GM21515 (cell line): ENCODE data around the gene DTX1.

Source experiments
- ATAC-seq: cut with Tn5 transposase; IDR thresholded peaks from one replicate; pipeline ENCODE4 v1.9.1; 2021; ENCODE audit not compliant: unreplicated experiment

Gene DTX1

GRCh38 chr12:113054948-113055486 lies 1.5 kb upstream of the DTX1 start:
- ATAC-seq = no peak

- no peak for ATAC-seq
These were observed 743 bp upstream of the DTX1 start for GRCh38 chr12:113055594-113056380.

GRCh38 chr12:113056381-113056630 lies 224 bp upstream of the DTX1 start:
- no peak for ATAC-seq

GRCh38 chr12:113057565-113058485 lies 1.3 kb downstream of the DTX1 start:
- no peak for ATAC-seq

- ATAC-seq = no peak
These were observed 2.0 kb downstream of the DTX1 start for GRCh38 chr12:113058553-113058952.

- no peak for ATAC-seq
These were observed 2.6 kb downstream of the DTX1 start for GRCh38 chr12:113059071-113059595.

GRCh38 chr12:113060336-113060960 lies 3.9 kb downstream of the DTX1 start:
- no peak for ATAC-seq

GRCh38 chr12:113061061-113061694 lies 4.6 kb downstream of the DTX1 start:
- no peak for ATAC-seq

- no peak for ATAC-seq
These were observed 6.2 kb downstream of the DTX1 start for GRCh38 chr12:113062502-113063395.

- ATAC-seq = no peak
These were observed 7.1 kb downstream of the DTX1 start for GRCh38 chr12:113063396-113064350.

GRCh38 chr12:113064395-113065125 lies 8.0 kb downstream of the DTX1 start:
- no peak for ATAC-seq

- ATAC-seq = no peak
These were observed 8.8 kb downstream of the DTX1 start for GRCh38 chr12:113065126-113066007.

- ATAC-seq = no peak
These were observed 10.4 kb downstream of the DTX1 start for GRCh38 chr12:113066813-113067400.

GRCh38 chr12:113067987-113068935 lies 11.7 kb downstream of the DTX1 start:
- no peak for ATAC-seq

GRCh38 chr12:113069149-113069548 lies 12.6 kb downstream of the DTX1 start:
- ATAC-seq = no peak

- ATAC-seq = no peak
These were observed 13.2 kb downstream of the DTX1 start for GRCh38 chr12:113069751-113070116.
